Adrenal gland (tissue), 12 donors: ENCODE measurements around the gene COL2A1. TPM values are rescaled to one million over a fixed set of nuclear protein-coding genes. Genes with fewer than 3 reads are reported as not detected.

Source experiments
- DNase-seq, 7 donors: peaks; one replicate each; pipeline ENCODE4 v3.0.0-alpha.2; 2019 to 2020
- H3K27ac ChIP-seq, 5 donors: fragments of 200-600 bp; sonication (generic) in 4 of 5; 1 replicate in 3 of 5; 2 replicates in 2 of 5; pipeline versions ENCODE4 v1.5.1 to v1.8.0; 2016 to 2020; ENCODE audit warnings: mild to moderate bottlenecking in 1 of 5
- H3K27me3 ChIP-seq: fragments of 200-600 bp; 2 replicates; pipeline ENCODE4 v1.8.0; 2021
- H3K36me3 ChIP-seq, 2 donors: fragments of 200-600 bp; replicated peaks in 1 of 2; 1 replicate in 1 of 2; 2 replicates in 1 of 2; pipeline versions ENCODE4 v1.5.1 to v1.8.0; 2018 to 2022
- H3K4me1 ChIP-seq, 2 donors: fragments of 200-600 bp; replicated peaks in 1 of 2; 1 replicate in 1 of 2; 2 replicates in 1 of 2; pipeline versions ENCODE4 v1.5.1 to v1.8.0; 2018 to 2021
- H3K4me3 ChIP-seq, 4 donors: fragments of 200-600 bp; sonication (generic) in 3 of 4; one replicate each; pipeline ENCODE4 v1.5.1; 2016 to 2018
- H3K9me3 ChIP-seq, 3 donors: fragments of 200-600 bp; sonication (generic) in 1 of 3; replicated peaks in 1 of 3; 1 replicate in 2 of 3; 2 replicates in 1 of 3; pipeline versions ENCODE4 v1.5.1 to v1.8.0; 2016 to 2021
- POLR2A ChIP-seq, 2 donors: fragments of 450-650 bp; IDR thresholded peaks; one replicate each; pipeline ENCODE4 v1.6.1; 2017; ENCODE audit warnings: antibody characterized with exemption in 2 of 2, mild to moderate bottlenecking in 2 of 2, moderate library complexity in 1 of 2
- WGBS, 4 donors: extraction: QIAGEN DNeasy Blood & Tissue Kit in 2 of 4; methylation state at CpG; one replicate each; pipeline versions ENCODE4 v1.1.5 to v1.1.7; 2013 to 2017; 5-methylcytosine and 5-hydroxymethylcytosine counted together
- intact Hi-C, 2 donors: fragments of 100-400 bp; cut with DNase I; formaldehyde crosslinking; loops; one replicate each; pipeline versions ENCODE4 v1.14.1 to v1.15.0; 2022 to 2023
- polyA plus RNA-seq, 3 donors: library from polyadenylated mRNA; stranded (reverse); fragments of 200-250 nt in 2 of 3; fragments of 350-450 nt in 1 of 3; fragmentation: Illumina TruSeq in 1 of 3; extraction: RNeasy Lipid Tissue Mini Kit (QIAGEN cat#74804) in 1 of 3; gene quantifications; one replicate each; pipeline ENCODE4 v1.2.3, GENCODE V29; 2013 to 2014
- total RNA-seq, 9 donors: library from RNA; depleted of rRNA in 4 of 9; stranded (reverse); fragments of >200 nt in 4 of 9; fragments of 120-200 nt in 1 of 9; fragmentation: NEBNext Ultra II Directional in 1 of 9; extraction: Animal tissue kit (Norgen Biotek cat#: 25700) in 1 of 9; gene quantifications; one replicate each; pipeline versions ENCODE4 v1.1.0 to v1.2.4, GENCODE V29; 2013 to 2023
- TF ChIP-seq, protein P1 (sequence below), 6 experiments: fragments of 450-650 bp in 4 of 6; fragments of 200-600 bp in 2 of 6; sonication (generic) in 1 of 6; IDR thresholded peaks; 1 replicate in 5 of 6; 2 replicates in 1 of 6; pipeline versions ENCODE4 v1.5.1 to v1.8.0; 2016 to 2021; ENCODE audit warnings: antibody characterized with exemption in 6 of 6, mild to moderate bottlenecking in 2 of 6, moderate library complexity in 1 of 6
- donor health status: healthy with polysubstance abuse.
- donor health status: Bipolar disorder and iron deficiency.
- donor health status: DM: yes; HTN: yes; CAD: no.
- donor health status: DM: no; HTN: no; CAD: no.
- donor health status: DM: no; HTN: no; CAD: no.
- donor health status: DM: yes; HTN: yes; CAD: no.

Gene COL2A1
- total and polyA plus RNA-seq, 12 donors = 0.07 to 18.2 (median 0.25) TPM; not detected in 3

- no peak overlapping the region for H3K27ac ChIP-seq
- H3K4me1 ChIP-seq = no peaks in the 10 kb centered on the region
- intact Hi-C loops = no loop called here
- WGBS, 4 donors = 87 to 98% (median 94%) methylated on average over 8 of the region's 8 CpGs
- no peak for DNase-seq
- H3K27me3 ChIP-seq = no peaks in the 10 kb centered on the region
- H3K9me3 ChIP-seq = no peaks in the 10 kb centered on the region
- H3K36me3 ChIP-seq = no peaks in the 10 kb centered on the region
- no peak for TF ChIP-seq POLR2A (IDR thresholded peaks at IDR 0.05)
- TF ChIP-seq, protein P1, sequence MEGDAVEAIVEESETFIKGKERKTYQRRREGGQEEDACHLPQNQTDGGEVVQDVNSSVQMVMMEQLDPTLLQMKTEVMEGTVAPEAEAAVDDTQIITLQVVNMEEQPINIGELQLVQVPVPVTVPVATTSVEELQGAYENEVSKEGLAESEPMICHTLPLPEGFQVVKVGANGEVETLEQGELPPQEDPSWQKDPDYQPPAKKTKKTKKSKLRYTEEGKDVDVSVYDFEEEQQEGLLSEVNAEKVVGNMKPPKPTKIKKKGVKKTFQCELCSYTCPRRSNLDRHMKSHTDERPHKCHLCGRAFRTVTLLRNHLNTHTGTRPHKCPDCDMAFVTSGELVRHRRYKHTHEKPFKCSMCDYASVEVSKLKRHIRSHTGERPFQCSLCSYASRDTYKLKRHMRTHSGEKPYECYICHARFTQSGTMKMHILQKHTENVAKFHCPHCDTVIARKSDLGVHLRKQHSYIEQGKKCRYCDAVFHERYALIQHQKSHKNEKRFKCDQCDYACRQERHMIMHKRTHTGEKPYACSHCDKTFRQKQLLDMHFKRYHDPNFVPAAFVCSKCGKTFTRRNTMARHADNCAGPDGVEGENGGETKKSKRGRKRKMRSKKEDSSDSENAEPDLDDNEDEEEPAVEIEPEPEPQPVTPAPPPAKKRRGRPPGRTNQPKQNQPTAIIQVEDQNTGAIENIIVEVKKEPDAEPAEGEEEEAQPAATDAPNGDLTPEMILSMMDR (IDR thresholded peaks at IDR 0.05) = no peak
- H3K4me3 ChIP-seq = no peak overlapping the region
Observed at GRCh38 chr12:48034835-48035805, 30.8 kb upstream of the COL2A1 start.

DNA sequence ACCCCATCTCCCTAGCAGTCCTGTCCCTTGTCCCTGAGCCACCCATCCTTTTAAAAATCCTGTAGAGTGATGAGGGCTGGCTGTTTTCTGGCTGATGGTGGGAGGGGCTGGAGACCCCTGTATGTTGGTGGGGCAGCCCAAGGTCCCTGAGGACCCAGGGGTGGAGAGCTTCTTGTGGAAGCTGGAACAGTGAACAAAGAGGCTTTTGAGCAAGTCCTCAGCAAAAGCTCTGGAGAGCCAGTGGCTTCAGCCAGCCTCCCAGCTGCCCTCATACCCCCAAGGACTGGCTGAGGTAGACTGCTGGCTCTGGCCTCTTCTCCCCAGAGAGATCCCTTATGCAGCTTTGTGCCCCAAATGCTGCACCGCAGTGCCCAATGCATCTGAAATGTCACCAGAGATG is 29.2 kb upstream of the COL2A1 start:
- Histone ChIP-seq H3K9me3 (no peaks in the 10 kb centered on the region), H3K27ac (no peak overlapping the region), H3K36me3 (no peaks in the 10 kb centered on the region), H3K27me3 (no peaks in the 10 kb centered on the region), H3K4me1 (no peaks in the 10 kb centered on the region), H3K4me3 (no peak overlapping the region)
- WGBS, 4 donors = 95 to 100% (median 95%) methylated on average over 1 of the region's 1 CpG; no CpG with 5 or more reads in 1 of the 4 donors
- TF ChIP-seq, protein P1 (IDR thresholded peaks at IDR 0.05) = no peak
- TF ChIP-seq POLR2A (IDR thresholded peaks at IDR 0.05) = no peak
- DNase-seq = no peak
- intact Hi-C loops = no loop called here

DNA sequence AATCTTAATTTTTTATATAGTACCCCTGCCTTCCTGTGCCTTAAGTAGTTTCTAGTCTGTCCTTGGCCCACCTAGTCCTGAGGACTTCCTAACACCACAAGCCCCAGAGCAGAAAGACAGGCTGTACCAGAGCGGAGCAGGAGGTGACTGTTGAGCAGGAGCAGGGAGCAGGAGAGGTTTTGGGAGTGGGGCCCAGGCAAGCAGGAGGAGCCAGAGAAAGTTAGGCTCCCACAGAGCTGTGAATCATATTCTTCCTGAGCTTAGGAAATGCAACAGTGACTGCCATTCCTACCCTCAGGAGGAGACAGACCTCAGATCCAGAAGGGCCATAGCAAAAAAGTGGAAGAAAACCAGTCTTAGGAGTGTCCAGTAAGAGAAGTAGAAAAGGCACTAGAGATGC is 28.3 kb upstream of the COL2A1 start:
- intact Hi-C loops = no loop called here
- Histone ChIP-seq H3K36me3 (no peaks in the 10 kb centered on the region), H3K4me1 (no peaks in the 10 kb centered on the region), H3K9me3 (no peaks in the 10 kb centered on the region), H3K4me3 (no peak overlapping the region), H3K27ac (no peak overlapping the region), H3K27me3 (no peaks in the 10 kb centered on the region)
- TF ChIP-seq POLR2A (IDR thresholded peaks at IDR 0.05) = no peak
- TF ChIP-seq, protein P1 (IDR thresholded peaks at IDR 0.05) = no peak
- DNase-seq = no peak
- 92 to 100% (median 98%) methylated on average over 1 of the region's 1 CpG for WGBS, 4 donors

DNA sequence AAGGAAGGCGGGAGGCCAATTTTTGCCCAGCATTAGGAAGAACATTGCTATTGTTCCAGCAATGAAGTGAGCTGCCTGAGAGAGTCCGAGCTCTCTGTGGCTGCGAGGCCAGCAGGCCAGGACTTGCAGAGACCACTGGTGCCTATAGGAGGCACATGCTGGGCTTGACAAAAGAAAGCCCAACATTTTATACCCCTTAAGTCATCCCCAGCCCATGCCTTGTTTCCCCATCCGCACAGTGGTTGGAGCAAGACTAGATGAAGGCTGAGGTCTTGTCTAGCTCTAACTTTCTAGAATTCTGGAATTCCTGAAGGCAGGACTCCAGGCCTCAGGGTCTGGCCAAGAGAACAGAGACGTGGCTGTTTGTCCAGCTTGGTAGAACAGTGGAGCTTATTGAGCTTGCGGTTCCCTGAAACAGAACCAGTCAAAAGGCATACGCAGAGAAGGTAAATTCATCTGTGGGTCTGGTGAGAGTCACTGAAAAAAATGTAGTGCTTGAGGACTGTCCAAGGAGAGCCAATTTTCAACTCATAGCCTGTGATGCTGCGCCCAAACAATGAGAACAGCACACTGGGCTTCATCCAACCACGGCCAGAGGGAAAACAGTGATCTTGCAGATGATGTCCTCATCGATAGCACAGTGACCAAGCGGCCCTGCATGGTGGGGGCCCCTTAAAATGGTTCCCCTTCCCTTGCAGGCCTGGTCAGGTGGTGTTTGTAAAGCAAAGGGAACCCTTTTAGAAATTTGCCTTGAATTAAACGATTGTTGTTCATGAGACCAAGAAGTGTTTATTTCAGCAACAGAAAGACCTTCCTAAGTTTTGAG is 27.1 kb upstream of the COL2A1 start:
- Histone ChIP-seq H3K9me3 (no peaks in the 10 kb centered on the region), H3K27ac (no peak overlapping the region), H3K27me3 (no peaks in the 10 kb centered on the region), H3K4me3 (no peak overlapping the region), H3K4me1 (no peaks in the 10 kb centered on the region), H3K36me3 (no peaks in the 10 kb centered on the region)
- no peak for DNase-seq
- TF ChIP-seq, protein P1 (IDR thresholded peaks at IDR 0.05) = no peak
- TF ChIP-seq POLR2A (IDR thresholded peaks at IDR 0.05) = no peak
- intact Hi-C loops = no loop called here
- 92 to 93% (median 92%) methylated on average over 10 to 12 of the region's 12 CpGs for WGBS, 4 donors
